K562 (cell line): ENCODE results near the gene GPR108. TPM values are rescaled to one million over a fixed set of nuclear protein-coding genes. Genes with fewer than 3 reads are reported as not detected.
A peak's percentile ranks its signal among the peaks of the same experiment; 100 is the strongest.

ENCODE experiments used
- FOXJ2 ChIP-seq: fragments of 200-800 bp; sonication (Bioruptor generic); IDR thresholded peaks from 2 replicates; pipeline ENCODE4 v1.6.1; 2016; ENCODE audit warnings: missing genetic modification characterization, missing compliant biosample characterization
- FOXP1 ChIP-seq: sonication (generic); formaldehyde crosslinking; IDR thresholded peaks from 2 replicates; pipeline ENCODE4 v1.8.0; 2022; ENCODE audit warnings: mild to moderate bottlenecking, missing genetic modification reagents
- GABPA ChIP-seq: fragments of 200-800 bp; sonication (Bioruptor generic); conservative IDR thresholded peaks from 2 replicates; pipeline ENCODE4 v1.6.1; 2016; ENCODE audit warnings: low read depth, missing genetic modification characterization, missing compliant biosample characterization
- MTF1 ChIP-seq: fragments of 250-450 bp; sonication (Bioruptor Pico); IDR thresholded peaks from 2 replicates; pipeline ENCODE4 v1.9.0; 2021; ENCODE audit warnings: moderate library complexity, mild to moderate bottlenecking, inconsistent platforms, borderline replicate concordance
- RBM34 ChIP-seq: fragments of 200-400 bp; formaldehyde crosslinking; IDR thresholded peaks from 2 replicates; pipeline ENCODE4 v1.6.1; 2018; ENCODE audit warnings: low read length, borderline replicate concordance; ENCODE audit not compliant: insufficient read depth
- SAP30 ChIP-seq: fragments of 200-600 bp; sonication (generic); IDR thresholded peaks from 2 replicates; pipeline ENCODE4 v1.6.1; 2012; ENCODE audit warnings: borderline replicate concordance, low read depth, mild to moderate bottlenecking, moderate library complexity, low read length, control low read depth, inconsistent platforms; ENCODE audit not compliant: insufficient read depth, poor library complexity, severe bottlenecking
- SRSF1 ChIP-seq: fragments of 200-400 bp; formaldehyde crosslinking; IDR thresholded peaks from 2 replicates; pipeline ENCODE4 v1.6.1; 2017; ENCODE audit warnings: mild to moderate bottlenecking, low read depth, low read length, moderate library complexity
- polyA plus RNA-seq, 8 experiments: library from polyadenylated mRNA; depleted of rRNA in 4 of 8; stranded (reverse) in 5 of 8; unstranded in 3 of 8; fragments of >200 nt; fragmentation: Nextera tagmentation in 2 of 8; fragmentation: Illumina TruSeq in 1 of 8; extraction: Ambion mirVana in 2 of 8; extraction: Trizol in 1 of 8; gene quantifications; 2 replicates each; pipeline versions ENCODE4 v1.2.1 to v1.2.3, GENCODE V29; 2011 to 2014; ENCODE audit warnings: inconsistent platforms in 1 of 8, missing spikeins in 1 of 8
- total RNA-seq, 7 experiments: library from RNA; depleted of rRNA in 6 of 7; stranded (reverse); fragments of >200 nt in 6 of 7; fragmentation: Illumina TruSeq in 2 of 7; extraction: Trizol in 2 of 7; gene quantifications; 2 replicates each; pipeline versions ENCODE4 v1.2.1 to v1.2.3, GENCODE V29; 2011 to 2021; ENCODE audit warnings: low replicate concordance in 1 of 7
- TF ChIP-seq, protein P1 (sequence below): fragments of 200-600 bp; sonication (generic); IDR thresholded peaks from one replicate; pipeline ENCODE4 v1.6.1; 2012; ENCODE audit warnings: mild to moderate bottlenecking, low read depth, low read length, inconsistent platforms
- TF ChIP-seq, protein P2 (sequence below): fragments of 150-350 bp; conservative IDR thresholded peaks from 2 replicates; pipeline ENCODE4 v1.6.1; 2014; ENCODE audit warnings: low read length
- TF ChIP-seq, protein P3 (sequence below): fragments of 450-650 bp; formaldehyde crosslinking; IDR thresholded peaks from 2 replicates; pipeline ENCODE4 v1.4.0; 2022; ENCODE audit warnings: missing genetic modification characterization

The GPR108 gene
- total and polyA plus RNA-seq, 9 of the 15 experiments (the other 6 are each of a cell fraction or from before 2014, with no cell fraction given), result 2.4 to 33.2 (median 24.4) TPM

DNA sequence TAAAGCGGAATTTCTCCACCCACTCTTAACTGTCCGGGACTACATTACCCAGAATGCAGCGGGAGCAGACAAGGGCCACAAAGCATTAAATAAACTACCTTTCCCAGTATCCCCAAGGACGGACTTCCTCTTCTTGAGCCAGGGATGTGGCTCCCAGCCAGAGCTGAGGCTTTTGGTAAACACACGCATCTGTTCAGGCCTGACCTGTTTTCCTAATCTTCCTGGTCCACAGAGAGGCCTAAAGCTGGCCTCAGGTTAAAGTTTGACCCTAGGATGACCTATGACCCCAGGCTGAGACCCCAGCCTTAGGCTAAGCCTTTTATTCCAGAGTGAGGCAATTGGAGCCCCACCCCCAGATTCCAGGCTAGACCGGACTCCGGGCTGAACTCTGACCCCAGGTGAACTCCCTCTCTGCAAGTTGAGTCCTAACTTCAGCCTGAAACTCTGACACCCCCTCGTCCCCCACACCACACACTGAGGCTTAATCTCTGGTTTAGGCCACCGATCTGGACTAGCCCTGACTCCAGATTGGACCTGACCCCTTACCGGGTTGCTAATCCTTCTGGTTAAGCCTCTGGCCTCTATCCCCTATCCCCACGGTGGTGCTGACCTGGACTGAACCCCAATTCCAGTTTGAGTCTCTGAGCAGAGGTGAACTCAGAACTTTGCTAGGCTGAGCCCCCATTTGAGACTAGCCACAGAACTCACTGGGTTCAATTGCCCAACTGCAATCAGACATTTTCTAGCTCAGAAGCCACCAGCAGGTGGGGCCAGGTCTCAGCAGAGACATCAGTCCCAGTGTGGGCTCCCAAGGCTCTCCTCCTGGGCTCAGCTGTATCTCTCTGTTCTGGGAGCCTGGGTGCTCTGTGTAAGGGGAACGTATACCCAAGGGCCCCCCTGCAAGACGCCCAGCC is 750 bp upstream of the GPR108 start (continued):
- TF ChIP-seq, protein P1, sequence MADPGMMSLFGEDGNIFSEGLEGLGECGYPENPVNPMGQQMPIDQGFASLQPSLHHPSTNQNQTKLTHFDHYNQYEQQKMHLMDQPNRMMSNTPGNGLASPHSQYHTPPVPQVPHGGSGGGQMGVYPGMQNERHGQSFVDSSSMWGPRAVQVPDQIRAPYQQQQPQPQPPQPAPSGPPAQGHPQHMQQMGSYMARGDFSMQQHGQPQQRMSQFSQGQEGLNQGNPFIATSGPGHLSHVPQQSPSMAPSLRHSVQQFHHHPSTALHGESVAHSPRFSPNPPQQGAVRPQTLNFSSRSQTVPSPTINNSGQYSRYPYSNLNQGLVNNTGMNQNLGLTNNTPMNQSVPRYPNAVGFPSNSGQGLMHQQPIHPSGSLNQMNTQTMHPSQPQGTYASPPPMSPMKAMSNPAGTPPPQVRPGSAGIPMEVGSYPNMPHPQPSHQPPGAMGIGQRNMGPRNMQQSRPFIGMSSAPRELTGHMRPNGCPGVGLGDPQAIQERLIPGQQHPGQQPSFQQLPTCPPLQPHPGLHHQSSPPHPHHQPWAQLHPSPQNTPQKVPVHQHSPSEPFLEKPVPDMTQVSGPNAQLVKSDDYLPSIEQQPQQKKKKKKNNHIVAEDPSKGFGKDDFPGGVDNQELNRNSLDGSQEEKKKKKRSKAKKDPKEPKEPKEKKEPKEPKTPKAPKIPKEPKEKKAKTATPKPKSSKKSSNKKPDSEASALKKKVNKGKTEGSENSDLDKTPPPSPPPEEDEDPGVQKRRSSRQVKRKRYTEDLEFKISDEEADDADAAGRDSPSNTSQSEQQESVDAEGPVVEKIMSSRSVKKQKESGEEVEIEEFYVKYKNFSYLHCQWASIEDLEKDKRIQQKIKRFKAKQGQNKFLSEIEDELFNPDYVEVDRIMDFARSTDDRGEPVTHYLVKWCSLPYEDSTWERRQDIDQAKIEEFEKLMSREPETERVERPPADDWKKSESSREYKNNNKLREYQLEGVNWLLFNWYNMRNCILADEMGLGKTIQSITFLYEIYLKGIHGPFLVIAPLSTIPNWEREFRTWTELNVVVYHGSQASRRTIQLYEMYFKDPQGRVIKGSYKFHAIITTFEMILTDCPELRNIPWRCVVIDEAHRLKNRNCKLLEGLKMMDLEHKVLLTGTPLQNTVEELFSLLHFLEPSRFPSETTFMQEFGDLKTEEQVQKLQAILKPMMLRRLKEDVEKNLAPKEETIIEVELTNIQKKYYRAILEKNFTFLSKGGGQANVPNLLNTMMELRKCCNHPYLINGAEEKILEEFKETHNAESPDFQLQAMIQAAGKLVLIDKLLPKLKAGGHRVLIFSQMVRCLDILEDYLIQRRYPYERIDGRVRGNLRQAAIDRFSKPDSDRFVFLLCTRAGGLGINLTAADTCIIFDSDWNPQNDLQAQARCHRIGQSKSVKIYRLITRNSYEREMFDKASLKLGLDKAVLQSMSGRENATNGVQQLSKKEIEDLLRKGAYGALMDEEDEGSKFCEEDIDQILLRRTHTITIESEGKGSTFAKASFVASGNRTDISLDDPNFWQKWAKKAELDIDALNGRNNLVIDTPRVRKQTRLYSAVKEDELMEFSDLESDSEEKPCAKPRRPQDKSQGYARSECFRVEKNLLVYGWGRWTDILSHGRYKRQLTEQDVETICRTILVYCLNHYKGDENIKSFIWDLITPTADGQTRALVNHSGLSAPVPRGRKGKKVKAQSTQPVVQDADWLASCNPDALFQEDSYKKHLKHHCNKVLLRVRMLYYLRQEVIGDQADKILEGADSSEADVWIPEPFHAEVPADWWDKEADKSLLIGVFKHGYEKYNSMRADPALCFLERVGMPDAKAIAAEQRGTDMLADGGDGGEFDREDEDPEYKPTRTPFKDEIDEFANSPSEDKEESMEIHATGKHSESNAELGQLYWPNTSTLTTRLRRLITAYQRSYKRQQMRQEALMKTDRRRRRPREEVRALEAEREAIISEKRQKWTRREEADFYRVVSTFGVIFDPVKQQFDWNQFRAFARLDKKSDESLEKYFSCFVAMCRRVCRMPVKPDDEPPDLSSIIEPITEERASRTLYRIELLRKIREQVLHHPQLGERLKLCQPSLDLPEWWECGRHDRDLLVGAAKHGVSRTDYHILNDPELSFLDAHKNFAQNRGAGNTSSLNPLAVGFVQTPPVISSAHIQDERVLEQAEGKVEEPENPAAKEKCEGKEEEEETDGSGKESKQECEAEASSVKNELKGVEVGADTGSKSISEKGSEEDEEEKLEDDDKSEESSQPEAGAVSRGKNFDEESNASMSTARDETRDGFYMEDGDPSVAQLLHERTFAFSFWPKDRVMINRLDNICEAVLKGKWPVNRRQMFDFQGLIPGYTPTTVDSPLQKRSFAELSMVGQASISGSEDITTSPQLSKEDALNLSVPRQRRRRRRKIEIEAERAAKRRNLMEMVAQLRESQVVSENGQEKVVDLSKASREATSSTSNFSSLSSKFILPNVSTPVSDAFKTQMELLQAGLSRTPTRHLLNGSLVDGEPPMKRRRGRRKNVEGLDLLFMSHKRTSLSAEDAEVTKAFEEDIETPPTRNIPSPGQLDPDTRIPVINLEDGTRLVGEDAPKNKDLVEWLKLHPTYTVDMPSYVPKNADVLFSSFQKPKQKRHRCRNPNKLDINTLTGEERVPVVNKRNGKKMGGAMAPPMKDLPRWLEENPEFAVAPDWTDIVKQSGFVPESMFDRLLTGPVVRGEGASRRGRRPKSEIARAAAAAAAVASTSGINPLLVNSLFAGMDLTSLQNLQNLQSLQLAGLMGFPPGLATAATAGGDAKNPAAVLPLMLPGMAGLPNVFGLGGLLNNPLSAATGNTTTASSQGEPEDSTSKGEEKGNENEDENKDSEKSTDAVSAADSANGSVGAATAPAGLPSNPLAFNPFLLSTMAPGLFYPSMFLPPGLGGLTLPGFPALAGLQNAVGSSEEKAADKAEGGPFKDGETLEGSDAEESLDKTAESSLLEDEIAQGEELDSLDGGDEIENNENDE, result no peak
- no peak for TF ChIP-seq RBM34
- peak; percentile 85; the same call in 1 of the 2 replicates for TF ChIP-seq FOXP1 (CRISPR knock-in tag)
- no peak for TF ChIP-seq SRSF1
- TF ChIP-seq FOXJ2 (tag), result peak; percentile 87; the same call in 1 of the 2 replicates
- TF ChIP-seq, protein P2, sequence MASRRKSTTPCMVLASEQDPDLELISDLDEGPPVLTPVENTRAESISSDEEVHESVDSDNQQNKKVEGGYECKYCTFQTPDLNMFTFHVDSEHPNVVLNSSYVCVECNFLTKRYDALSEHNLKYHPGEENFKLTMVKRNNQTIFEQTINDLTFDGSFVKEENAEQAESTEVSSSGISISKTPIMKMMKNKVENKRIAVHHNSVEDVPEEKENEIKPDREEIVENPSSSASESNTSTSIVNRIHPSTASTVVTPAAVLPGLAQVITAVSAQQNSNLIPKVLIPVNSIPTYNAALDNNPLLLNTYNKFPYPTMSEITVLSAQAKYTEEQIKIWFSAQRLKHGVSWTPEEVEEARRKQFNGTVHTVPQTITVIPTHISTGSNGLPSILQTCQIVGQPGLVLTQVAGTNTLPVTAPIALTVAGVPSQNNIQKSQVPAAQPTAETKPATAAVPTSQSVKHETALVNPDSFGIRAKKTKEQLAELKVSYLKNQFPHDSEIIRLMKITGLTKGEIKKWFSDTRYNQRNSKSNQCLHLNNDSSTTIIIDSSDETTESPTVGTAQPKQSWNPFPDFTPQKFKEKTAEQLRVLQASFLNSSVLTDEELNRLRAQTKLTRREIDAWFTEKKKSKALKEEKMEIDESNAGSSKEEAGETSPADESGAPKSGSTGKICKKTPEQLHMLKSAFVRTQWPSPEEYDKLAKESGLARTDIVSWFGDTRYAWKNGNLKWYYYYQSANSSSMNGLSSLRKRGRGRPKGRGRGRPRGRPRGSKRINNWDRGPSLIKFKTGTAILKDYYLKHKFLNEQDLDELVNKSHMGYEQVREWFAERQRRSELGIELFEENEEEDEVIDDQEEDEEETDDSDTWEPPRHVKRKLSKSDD, result no peak
- TF ChIP-seq GABPA (tag), result peak; percentile 96
- TF ChIP-seq, protein P3, sequence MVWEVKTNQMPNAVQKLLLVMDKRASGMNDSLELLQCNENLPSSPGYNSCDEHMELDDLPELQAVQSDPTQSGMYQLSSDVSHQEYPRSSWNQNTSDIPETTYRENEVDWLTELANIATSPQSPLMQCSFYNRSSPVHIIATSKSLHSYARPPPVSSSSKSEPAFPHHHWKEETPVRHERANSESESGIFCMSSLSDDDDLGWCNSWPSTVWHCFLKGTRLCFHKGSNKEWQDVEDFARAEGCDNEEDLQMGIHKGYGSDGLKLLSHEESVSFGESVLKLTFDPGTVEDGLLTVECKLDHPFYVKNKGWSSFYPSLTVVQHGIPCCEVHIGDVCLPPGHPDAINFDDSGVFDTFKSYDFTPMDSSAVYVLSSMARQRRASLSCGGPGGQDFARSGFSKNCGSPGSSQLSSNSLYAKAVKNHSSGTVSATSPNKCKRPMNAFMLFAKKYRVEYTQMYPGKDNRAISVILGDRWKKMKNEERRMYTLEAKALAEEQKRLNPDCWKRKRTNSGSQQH (CRISPR knock-in tag), result no peak
- no peak for TF ChIP-seq SAP30
- no peak for TF ChIP-seq MTF1 (CRISPR knock-in tag)
